Activated CD8-positive, alpha-beta memory T cell treated with anti-CD3 and anti-CD28 coated beads, Interleukin-2, amount 10 ng/mL, durations not matched to agents 7 days and 5 days (primary cell): Measurements from ENCODE around the gene ABHD6. TPM values are rescaled to one million over a fixed set of nuclear protein-coding genes. Genes with fewer than 3 reads are reported as not detected.
"Not testable (repeated sequence)": the region's sequence is repeated elsewhere in the genome, so short reads cannot be mapped to it uniquely, and the experiment has no call there.

ENCODE experiments used
- ATAC-seq: fragments of 150-1000 bp; cut with Tn5 transposase; one replicate; pipeline ENCODE4 v1.10.0; 2021; ENCODE audit warnings: moderate library complexity
- CTCF ChIA-PET: fragments of 350-600 bp; sonication (Branson Sonifier 250); formaldehyde crosslinking; loops from one replicate; lab custom pipeline; 2021; ENCODE audit warnings: antibody characterized with exemption; lab: Charles Lee
- DNase-seq: peaks from one replicate; pipeline ENCODE4 v3.0.0-alpha.2; 2020
- H3K27ac Mint-ChIP-seq: one replicate; pipeline ENCODE4 v1.8.0; 2021; ENCODE audit warnings: mild to moderate bottlenecking, mixed read lengths
- H3K27me3 Mint-ChIP-seq: one replicate; pipeline ENCODE4 v1.8.0; 2021; ENCODE audit warnings: mixed read lengths
- H3K36me3 Mint-ChIP-seq: one replicate; pipeline ENCODE4 v1.8.0; 2021; ENCODE audit warnings: mild to moderate bottlenecking, mixed read lengths
- H3K4me1 Mint-ChIP-seq: one replicate; pipeline ENCODE4 v1.8.0; 2021; ENCODE audit warnings: mixed read lengths
- H3K4me3 Mint-ChIP-seq: one replicate; pipeline ENCODE4 v1.8.0; 2021; ENCODE audit warnings: mild to moderate bottlenecking, moderate library complexity, mixed read lengths
- H3K9me3 Mint-ChIP-seq: one replicate; pipeline ENCODE4 v1.8.0; 2022; ENCODE audit warnings: low read depth, mixed read lengths
- total RNA-seq, 2 experiments: library from RNA; stranded (reverse); gene quantifications; one replicate each; pipeline ENCODE4 v1.2.3, GENCODE V29; 2021

ABHD6 gene
- total RNA-seq, 2 experiments from 2014 or later, result 5.0 to 7.3 TPM

DNA sequence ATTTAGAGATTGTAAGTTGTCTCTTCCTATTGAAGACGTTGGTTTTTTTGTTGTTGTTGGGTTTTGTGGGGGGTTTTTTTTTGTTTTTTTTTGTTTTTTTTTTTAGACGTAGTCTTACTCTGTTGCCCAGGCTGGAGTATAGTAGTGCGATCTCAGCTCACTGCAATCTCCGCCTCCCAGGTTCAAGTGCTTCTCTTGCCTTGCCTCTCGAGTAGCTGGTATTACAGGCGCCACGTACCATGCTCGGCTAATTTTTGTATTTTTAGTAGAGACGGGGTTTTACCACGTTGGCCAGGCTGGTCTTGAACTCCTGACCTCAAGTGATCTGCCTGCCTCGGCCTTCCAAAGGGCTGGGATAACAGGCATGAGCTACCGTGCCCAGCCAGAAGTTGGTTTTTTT is 101.6 kb downstream of the ABHD6 start:
- not testable (repeated sequence) for H3K4me3 Mint-ChIP-seq, H3K27ac Mint-ChIP-seq, DNase-seq, H3K9me3 Mint-ChIP-seq, ATAC-seq, H3K27me3 Mint-ChIP-seq
- CTCF ChIA-PET, result interaction anchor here (0.8 to 1.8 kb wide), 2 partner anchors 76 to 153 kb away, joined by 3 to 4 read pairs; partner anchors contain the start of gene KCTD6
- Mint-ChIP-seq H3K36me3 (peaks cover 44% of the 10 kb centered on the region), H3K4me1 (peaks cover 36% of the 10 kb centered on the region)

DNA sequence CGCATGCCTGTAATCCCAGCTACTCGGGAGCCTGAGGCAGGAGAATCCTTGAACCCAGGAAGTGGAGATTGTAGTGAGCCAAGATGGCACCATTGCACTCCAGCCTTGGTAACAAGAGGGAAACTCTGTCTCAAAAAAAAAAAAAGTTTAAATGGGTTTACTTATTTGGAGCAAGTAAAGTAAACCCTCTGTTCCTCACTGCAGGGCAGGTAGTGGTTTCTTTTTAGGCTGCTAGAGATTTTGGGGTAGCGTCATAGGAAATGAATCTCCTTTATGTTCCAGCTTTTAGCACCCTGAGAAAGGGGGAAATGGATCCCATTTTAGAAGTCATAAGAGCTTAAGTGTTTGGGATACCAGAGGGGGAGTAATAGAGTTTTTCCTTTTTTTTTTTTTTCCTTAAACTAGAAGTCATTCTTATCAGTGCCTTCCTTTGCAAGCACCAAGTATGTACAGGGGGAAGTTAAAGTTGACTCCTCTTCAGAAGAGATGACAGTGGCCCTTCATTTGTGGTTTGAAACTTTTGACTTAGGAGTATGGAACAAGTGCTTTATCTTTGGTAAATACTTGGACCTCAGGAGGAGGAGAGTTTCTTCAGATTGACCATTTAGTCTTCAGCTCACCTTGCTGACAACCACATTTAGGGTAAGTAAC is 103.1 kb downstream of the ABHD6 start:
- H3K27ac Mint-ChIP-seq, result peak overlapping the region; percentile 56
- peaks cover 29% of the 10 kb centered on the region for H3K4me1 Mint-ChIP-seq
- H3K4me3 Mint-ChIP-seq, result no peak overlapping the region
- DNase-seq (no peak), ATAC-seq (no peak)
- H3K9me3 Mint-ChIP-seq, result no peaks in the 10 kb centered on the region
- no peaks in the 10 kb centered on the region for H3K27me3 Mint-ChIP-seq
- CTCF ChIA-PET, result interaction anchor here (0.7 to 1.8 kb wide), 3 partner anchors 9 to 151 kb away, joined by 3 to 4 read pairs (median 4); partner anchors contain the start of genes HTD2, KCTD6 and RPP14
- H3K36me3 Mint-ChIP-seq, result peaks cover 41% of the 10 kb centered on the region

GRCh38 chr3:58341376-58341775 is 103.8 kb downstream of the ABHD6 start:
- H3K36me3 Mint-ChIP-seq, result peaks cover 42% of the 10 kb centered on the region
- ATAC-seq, result no peak

DNA sequence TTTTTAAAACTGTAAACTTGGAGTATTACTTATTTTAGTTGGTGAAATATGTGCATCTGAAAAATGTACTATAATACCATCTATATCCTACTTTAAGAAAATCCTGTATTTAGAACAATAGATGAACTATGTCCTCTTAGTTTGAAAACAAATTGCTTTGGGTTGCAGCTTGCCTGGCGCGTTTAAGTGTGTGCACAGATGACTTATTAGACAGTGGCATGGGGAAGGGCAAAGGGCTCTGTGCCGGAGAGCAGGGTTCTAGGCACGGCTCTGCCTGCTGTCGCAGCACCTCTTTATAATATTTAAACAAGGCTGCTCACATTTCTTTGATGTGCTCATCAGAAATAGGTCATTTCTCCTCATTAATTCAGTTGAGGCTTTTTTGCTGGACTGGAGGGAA is 105.1 kb downstream of the ABHD6 start:
- Mint-ChIP-seq H3K9me3 (no peaks in the 10 kb centered on the region), H3K27me3 (no peaks in the 10 kb centered on the region), H3K4me3 (no peak overlapping the region), H3K36me3 (peaks cover 43% of the 10 kb centered on the region), H3K27ac (peak overlapping the region; percentile 26), H3K4me1 (peaks cover 36% of the 10 kb centered on the region)
- no peak for ATAC-seq
- DNase-seq, result no peak
- CTCF ChIA-PET, result interaction anchor here (1.0 kb wide), 1 partner anchor 9 kb away, joined by 5 read pairs; the partner anchor contains the start of gene PXK

More at GRCh38 chr3:58341376-58341775, 103.8 kb downstream of the ABHD6 start:
- no peak overlapping the region for H3K4me3 Mint-ChIP-seq
- DNase-seq, result no peak
- CTCF ChIA-PET, result interaction anchor here (1.0 kb wide), 1 partner anchor 35 kb away, joined by 3 read pairs; the partner anchor contains the start of genes HTD2 and RPP14
- H3K9me3 Mint-ChIP-seq, result no peaks in the 10 kb centered on the region
- H3K27me3 Mint-ChIP-seq, result no peaks in the 10 kb centered on the region
- peaks cover 29% of the 10 kb centered on the region for H3K4me1 Mint-ChIP-seq
- peak overlapping the region; percentile 56 for H3K27ac Mint-ChIP-seq

Other genes starting within 250 kb of the ABHD6 start
- gene FLNB, start 229.4 kb upstream of the ABHD6 start, total RNA-seq, result 10 to 100 TPM in 1 of 2 experiments, 1 to 10 TPM in 1; 9.8 to 13.2 TPM
- gene DNASE1L3, start 26.8 kb upstream of the ABHD6 start, total RNA-seq, result not detected
- gene RPP14, start 68.5 kb downstream of the ABHD6 start, total RNA-seq, result 10 to 100 TPM; 12.9 to 16.9 TPM
- gene HTD2, start 68.7 kb downstream of the ABHD6 start, total RNA-seq, result 1 to 10 TPM; 6.9 to 7.4 TPM
- gene PXK, start 95.1 kb downstream of the ABHD6 start, total RNA-seq, result 10 to 100 TPM; 61.7 to 64.7 TPM
- 10 to 100 TPM; 43.4 to 60.6 TPM for gene PDHB, start 196.0 kb downstream of the ABHD6 start, total RNA-seq